HG02759 (cell line): ENCODE data around the gene NF2.

Source experiments
- ATAC-seq: cut with Tn5 transposase; IDR thresholded peaks from one replicate; pipeline ENCODE4 v1.9.1; 2021; ENCODE audit warnings: mild to moderate bottlenecking, moderate library complexity; ENCODE audit not compliant: unreplicated experiment

NF2 gene

GRCh38 chr22:29738118-29738815, 134.8 kb downstream of the NF2 start:
- no peak for ATAC-seq

GRCh38 chr22:29739346-29739875, 136.0 kb downstream of the NF2 start:
- ATAC-seq, result no peak

GRCh38 chr22:29740216-29740615, 136.8 kb downstream of the NF2 start:
- ATAC-seq, result no peak

- ATAC-seq, result no peak
Measured at GRCh38 chr22:29741926-29742325, 138.5 kb downstream of the NF2 start.

- no peak for ATAC-seq
Measured at GRCh38 chr22:29742326-29742725, 138.9 kb downstream of the NF2 start.

- no peak for ATAC-seq
Measured at GRCh38 chr22:29744902-29745301, 141.5 kb downstream of the NF2 start.

GRCh38 chr22:29747832-29748231, 144.4 kb downstream of the NF2 start:
- no peak for ATAC-seq
